Stimulated activated CD4-positive, alpha-beta T cell treated with anti-CD3 and anti-CD28 coated beads, TNF-alpha, amount 100 ng/mL, for 48 hours (primary cell): ENCODE results near the gene GALNT9.

ENCODE experiments used
- DNase-seq, 3 donors: peaks; one replicate each; pipeline ENCODE4 v3.0.0-alpha.2; 2020; ENCODE audit warnings: low read depth in 3 of 3

GALNT9 gene

DNA sequence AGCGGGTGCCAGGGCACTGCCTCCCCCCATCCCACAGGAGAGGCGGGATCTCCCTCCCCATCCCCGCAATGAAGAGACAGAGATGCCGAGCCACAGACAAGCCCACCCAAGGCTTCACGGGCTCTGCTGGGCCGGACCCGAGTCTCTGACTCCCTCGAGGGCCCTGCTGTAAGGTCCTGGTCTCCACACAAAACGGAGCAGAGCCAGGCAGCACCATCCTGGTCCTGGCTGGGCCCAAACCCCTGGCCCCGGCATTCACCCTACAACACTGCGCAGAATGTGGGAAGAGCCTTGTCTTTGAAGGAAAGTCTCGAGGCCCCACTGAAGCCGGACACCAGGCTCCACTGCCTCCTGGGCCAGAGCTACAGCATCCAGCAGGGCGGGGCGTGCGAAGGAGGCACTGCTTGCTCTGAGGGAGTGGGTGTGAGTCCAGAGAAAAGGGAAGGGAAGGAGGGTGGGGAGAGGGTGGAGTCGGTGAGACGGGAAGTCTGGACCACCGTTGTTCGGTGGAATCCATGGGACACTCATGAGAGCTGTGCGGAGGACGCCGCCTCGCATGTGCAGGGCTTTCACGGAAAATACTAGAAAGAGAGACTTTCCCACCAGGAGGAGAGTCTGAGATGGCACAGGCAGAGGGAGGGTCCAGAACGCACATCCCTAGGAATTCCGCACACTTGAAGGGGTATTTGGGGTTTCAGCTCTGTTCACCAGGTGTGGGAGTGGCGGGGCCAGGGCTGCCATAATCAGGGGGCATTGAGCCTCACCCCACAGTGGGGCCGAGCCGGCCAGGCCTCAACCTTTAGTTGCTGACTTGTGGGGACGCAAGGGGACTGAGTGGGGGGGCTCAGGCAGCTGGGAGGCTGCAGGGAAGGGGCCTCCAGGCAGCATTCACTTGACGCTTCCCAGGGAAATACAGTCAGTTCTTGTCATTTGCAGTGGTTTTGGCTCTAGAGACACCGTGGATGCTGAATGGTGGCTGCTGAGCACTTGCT is 36.8 kb downstream of the GALNT9 start:
- DNase-seq, result no peak

DNA sequence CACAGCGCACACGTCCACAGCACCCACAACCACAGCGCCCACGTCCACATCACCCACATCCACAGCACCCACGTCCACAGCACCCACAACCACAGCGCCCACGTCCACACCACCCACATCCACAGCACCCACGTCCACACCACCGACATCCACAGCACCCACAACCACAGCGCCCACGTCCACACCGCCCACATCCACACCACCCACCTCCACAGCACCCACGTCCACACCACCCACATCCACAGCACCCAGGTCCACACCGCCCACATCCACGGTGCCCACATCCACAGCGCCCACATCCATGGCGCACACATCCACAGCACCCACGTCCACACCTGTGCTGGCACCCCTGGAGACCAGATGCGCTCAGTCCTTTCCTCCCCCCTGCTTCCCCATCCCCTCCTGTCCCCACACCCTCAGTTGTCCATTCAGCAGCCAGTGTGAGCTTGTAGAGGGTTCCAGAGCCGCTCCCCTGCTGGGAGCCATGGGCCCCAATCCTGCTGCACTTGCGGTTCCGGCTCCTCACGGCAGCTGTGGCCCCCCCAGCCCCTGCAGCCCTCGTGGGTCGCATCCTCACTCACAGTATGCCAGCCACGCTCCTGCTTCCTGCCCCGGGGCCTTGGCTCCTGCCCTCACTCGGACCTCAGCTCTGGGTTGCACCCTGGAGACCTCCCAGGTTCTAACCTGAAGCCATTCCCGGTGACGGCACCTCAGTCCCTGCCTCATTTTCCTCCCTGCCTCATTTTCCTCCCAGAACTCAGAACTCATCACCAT is 37.8 kb downstream of the GALNT9 start:
- no peak for DNase-seq

DNA sequence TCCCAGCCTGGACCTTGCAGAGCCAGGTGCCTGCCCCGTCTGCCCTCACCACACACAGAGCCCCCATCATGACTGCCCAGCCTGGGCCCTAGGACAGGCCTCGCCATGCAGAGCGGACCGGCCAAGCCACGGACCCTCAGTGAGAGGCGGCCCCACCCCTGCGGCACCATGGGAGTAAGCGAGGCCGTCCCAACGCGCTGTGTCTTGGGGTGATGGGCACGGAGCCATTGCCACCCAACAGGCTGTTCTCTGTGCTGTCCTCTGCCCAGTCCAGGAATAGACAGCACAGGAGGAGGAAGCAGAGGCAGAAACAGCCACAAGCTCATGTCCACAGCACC is 39.2 kb downstream of the GALNT9 start:
- no peak for DNase-seq

DNA sequence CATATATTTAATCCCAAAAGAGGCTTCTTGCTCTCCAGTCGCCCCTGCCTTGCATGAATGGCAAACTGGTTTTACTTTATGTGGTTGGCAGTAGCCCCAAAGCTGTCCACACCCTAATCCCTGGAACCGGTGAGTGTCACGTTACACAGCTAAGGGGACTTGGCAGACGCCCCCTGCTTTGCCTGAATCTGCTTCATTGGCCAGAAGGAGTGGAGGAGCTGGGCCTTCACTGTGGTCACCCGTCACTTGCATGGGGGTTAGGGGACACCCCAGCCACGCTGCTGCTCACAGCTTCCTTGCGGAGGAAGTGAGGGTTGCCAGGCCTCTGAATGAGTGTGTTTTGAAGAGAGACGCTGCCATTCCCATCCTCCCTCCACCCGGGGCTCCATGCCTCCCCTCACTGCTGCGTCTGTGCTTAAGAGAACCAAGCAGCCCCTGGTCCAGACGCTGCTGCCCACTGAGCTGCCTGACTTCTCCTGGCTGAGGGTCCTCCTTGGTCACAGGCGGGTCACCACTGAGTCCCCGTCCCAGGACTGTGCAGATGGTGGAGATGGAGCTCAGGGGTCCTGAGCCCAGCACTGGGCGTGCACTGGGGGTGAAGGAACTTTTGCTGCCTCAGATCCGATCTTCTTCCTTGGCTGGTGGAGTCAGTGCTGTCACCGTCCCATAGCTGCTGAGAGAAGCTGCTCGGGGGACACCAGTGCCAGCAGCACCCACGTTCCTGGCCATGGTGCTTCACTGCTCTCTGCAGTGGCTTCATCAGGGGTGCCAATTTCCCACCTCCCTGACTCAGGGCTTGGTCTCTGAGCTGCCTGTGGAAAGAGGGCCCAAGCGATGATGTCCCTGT is 39.8 kb downstream of the GALNT9 start:
- no peak for DNase-seq

DNA sequence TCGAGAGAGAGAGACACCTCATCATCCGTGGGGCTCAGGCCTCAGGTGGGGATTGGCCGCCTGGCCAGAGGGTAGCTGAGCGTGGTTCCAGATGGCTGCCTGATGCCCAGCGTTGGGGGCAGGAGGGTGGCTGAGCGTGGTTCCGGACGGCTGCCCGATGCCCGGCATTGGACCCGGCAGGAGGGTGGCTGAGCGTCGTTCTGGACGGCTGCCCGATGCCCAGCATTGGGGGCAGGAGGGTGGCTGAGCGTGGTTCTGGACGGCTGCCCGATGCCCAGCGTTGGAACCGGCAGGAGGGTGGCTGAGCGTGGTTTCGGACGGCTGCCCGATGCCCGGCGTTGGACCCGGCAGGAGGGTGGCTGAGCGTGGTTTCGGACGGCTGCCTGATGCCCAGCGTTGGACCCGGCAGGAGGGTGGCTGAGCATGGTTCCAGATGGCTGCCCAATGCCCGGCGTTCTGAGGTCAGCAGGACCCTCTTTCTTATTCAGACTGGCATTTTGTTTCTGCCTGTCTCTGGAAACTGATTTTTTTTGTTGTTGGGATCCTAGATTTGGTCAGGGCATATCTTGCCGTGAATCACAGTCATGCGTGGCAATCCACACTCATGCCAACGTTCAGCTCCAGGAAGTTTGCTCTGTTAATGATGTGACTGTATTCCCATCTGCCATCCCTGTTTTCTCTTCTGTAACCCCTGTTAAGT is 40.7 kb downstream of the GALNT9 start:
- DNase-seq, result no peak

DNA sequence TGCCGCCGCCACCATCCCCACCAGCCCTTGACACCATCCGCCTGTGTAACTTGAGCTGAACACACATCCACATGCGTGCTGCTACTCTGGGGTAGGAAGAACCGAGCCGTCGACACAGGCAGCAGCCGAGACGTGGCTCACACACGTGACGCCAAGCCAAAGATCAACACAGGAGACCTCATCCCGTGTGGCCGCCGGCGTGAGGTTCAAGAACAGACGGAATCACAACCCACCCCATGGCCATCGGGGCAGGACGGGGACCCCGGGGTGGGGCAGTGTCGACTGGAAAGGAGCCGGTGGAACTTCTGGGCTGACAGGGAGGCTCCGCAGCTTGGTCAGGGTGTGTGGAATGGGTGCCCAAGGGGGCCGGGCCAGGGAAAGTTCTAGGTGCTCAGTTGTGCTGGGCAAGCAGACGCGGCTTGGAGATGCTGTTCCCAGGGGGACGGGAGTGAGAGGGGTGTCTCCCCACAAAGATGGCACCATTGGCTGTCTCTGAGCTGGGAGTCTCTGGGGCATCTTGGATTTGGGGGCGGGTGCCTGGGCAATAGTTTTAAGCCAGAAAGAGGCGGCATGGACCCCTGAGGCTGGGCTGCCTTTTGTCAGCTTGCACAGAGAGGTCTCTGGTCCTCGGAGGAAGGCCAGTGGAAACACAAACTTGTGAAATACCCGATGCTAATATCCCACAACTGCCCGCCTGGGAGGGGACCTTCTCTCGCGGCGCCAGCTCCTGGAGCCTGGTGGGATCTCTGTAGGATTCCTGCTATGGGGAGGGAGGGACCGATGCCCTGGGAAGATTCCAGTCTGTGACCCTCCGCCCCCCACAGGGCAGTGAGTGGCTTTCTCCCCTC is 41.8 kb downstream of the GALNT9 start:
- no peak for DNase-seq

DNA sequence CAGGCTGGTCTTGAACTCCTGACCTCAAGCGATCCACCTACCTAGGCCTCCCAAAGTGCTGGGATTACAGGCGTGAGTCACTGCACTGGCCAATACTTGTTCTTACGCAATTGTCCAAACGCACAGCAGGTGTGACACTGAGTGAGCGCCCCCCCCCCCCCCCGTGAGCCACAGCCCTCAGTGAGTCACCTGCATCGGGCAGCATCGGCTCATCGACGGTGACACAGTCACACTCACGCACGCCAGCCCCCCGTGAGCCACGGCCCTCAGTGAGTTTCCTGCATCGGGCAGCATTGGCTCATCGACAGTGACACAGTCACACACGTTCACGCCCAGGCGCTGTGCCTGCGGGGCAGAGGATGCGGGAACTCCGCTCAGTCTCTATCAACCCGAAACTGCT is 42.5 kb downstream of the GALNT9 start:
- DNase-seq, result no peak

DNA sequence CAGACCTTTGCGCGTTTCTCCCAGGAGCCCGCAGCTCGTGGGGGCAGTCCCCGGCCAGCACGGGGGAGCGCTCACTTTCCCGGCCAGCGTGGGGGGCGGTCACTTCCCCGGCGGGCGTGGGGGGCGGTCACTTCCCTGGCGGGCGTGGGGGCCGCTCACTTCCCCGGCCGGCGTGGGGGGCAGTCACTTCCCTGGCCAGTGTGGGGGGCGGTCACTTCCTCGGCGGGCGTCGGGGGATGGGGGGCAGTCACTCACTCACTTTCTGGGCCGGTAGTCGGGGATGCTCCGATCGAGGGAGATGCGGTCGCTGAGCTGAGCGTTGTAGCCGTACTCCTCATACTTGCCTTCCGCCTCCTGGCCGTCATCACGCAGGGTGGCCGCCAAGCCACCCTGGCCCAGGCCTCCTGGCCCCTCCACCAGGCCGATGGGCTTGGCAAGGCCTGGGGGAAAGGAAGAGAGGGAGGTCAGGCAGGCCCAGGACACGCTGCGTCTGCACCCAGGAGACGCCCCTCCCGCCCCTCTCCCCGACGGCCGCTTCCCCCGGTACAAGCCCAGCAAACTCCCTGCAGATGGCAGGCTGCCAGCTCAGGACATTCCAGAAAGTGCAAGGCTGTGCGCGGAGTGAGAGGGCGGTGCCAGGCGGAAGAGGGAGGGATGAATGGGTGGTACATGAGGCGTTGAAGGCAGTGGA is 43.3 kb downstream of the GALNT9 start:
- no peak for DNase-seq

DNA sequence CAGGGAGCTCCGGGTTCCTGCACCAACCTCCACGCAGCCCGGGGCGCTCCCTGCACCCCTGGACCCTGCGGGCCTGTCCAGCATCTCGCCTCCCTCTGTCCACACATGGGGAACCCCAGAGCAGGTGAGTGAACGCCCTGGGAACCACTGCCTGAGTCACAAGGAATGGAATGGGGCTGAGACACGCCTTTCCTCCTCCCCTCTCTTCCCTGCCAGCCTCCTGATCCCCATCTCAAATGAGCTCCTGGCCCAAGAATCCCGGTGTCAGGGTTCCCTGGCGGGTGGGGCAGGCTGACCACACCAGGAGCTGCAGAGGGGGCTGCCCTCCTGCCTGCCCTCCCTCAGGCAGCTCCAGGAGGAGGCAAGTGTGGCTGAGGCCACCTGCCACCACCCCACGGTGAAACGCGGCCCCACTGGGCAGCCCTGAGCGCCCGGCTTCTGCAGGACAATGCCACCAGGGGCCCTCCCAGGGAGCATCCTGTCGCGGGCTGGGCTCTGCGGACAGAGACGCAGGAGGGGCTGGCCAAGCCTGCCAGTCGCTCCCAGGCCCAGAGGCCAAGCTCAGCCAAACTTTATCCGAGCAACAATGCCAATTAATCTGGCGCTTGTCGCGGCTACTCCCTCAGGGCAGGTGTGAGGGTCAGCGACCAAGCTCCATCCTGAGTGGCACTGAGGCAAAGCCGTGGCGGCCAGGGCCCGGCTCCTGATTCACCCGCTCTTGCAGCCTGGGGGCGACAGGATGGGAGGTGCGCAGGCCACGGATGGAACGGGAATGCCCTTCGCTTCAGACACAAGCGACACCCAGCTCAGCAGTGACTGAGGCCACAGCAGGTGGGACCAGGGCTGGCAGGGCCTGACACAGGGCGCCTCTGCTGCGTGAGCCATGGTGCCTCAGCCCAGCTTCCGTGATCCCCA is 44.3 kb downstream of the GALNT9 start:
- no peak for DNase-seq

DNA sequence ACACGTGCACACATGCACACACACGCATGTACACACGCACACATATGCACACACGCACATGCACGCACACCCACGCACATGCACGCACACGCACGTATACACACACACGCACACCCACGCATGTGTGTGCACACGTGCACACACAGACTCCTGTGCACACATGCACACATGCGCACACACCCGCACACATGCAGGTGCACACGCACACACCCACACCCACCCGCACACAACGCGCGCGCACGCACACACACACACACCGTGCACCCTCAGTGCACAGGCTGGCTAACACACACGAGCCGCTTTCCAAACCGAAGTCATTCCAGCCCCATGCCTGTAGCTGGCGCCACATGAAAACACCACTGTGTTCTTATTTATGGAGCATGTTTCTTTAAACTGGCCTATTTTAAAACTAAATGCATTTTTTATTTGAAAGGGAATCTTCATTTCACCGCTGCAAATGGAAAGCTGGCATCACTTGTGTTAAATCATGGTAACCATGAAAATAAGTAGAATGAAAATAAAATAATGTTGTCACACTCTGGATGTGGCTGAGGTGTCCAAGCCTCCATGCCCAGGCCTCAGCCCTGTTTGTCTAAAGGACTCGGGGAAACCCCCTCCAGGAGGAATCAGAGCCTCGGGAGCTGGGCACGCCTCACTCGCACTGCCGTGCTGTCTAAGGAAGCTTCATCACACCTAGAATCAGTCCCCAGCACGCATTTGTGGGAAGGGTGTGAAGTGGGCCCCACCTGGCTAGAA is 45.1 kb downstream of the GALNT9 start:
- no peak for DNase-seq

DNA sequence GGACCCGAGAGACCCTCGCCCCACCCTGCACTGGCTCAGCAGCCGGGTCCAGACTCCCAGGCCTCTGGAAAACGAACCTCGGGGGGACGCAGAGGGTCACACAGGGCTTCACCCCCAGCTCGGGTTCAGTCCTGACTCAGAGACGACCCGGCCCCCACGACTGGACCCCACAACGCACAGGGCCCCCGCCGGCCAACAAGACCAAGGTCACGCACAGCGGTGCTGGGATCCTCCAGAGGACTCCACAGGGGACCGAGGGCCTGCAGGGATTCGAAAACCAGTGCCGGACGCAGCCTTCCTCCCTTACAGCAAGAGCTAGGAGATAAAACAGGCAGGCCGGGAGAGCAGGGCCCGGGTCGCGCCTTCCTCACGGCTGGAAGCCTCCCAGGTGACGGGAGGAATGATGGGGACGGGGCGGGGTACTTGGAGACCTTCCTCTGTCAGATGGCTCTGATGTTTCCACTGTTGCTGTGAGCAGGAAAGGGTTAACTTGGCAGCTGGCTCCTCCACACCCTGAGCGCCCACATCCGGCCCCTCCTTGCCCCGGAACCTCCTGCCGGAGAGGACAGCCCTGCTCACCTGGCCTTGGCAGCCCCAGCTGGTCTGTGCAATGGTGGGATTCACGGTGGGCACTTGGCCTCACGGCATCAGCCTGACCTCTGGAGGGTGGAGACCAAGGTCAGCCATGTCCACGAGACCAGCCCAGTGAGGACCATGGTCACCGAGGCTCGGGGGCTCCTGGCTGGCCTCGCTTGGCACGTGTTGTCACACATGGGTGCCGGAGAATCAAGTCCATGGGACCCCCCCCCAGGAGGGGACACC is 46.2 kb downstream of the GALNT9 start:
- DNase-seq, result peak in 1 of 3 donors; percentile 26

DNA sequence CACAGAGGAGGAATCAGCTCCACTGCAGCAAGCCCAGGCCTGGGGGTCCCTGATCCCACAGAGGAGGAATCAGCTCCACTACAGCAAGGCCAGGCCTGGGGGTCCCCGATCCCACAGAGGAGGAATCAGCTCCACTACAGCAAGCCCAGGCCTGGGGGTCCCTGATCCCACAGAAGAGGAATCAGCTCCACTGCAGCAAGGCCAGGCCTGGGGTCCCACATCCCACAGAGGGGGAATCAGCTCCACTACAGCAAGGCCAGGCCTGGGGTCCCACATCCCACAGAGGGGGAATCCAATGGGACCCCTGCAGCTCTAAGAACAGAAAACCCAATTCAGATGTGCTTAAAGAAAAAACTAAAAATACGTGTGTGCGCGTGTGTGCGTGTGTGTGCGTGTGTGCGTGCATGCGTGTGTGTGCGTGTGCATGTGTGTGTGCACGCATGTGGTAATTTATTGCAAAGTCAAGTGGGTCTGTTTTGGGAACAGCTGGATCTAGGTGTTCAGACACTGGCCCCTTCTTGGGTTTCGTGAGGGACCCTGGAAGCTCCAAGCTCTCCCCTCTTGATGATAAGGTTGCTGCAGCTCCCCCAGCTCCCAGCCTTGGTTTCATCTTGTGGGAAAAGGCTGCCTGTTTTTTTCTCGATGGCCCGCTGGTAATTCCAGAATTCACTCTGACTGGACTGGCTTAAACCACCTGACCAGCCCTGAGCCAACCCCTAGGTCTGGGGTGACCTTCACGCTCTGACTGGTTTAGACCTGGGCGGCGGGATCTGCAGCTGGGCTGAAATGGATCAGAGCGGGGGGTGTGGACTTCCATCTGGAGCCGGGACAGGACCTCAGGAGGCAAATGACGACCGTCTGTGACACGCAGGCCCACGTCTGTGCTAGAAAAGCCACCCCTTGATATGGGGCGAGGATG is 47.1 kb downstream of the GALNT9 start:
- DNase-seq, result no peak

DNA sequence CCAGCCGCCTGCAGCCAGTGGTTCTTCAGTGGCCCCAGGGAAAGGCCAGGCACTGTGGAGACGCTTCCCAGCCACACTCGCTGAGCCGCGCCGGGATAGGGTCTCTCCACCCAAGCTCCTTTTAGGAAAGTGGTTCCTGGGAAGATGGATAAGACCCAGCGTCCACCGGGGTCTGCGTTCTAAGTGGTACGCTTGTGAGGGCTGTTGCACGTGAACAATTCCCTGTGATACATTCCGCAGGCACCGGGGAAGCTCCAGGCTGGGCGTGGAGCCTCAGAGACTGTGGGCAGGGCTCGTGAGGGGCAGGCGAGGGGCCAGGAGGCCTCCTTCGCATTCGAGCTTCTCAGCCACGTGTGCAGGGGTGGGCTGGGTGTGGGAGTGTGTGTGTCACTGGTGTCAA is 48.4 kb downstream of the GALNT9 start:
- no peak for DNase-seq

DNA sequence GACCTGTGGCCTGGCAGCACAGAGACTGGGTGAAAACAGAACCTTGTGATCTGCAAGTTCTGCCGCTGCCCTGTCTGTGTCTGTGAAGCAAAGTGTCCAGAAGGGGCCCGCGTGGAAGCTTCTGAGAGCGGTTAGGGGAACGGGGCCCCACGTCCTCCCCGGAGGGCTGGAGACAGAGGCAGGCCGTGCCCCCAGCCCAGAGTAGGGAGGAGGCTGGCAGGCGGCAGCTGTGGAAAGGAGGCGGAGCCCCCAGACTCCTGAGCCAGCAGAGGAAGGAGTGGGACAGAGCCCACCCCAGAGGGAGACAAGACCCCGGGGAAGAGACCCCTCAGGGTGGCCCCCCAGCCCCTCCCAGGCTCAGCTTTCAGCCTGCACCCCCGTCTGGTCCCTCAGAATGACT is 49.0 kb downstream of the GALNT9 start:
- no peak for DNase-seq

DNA sequence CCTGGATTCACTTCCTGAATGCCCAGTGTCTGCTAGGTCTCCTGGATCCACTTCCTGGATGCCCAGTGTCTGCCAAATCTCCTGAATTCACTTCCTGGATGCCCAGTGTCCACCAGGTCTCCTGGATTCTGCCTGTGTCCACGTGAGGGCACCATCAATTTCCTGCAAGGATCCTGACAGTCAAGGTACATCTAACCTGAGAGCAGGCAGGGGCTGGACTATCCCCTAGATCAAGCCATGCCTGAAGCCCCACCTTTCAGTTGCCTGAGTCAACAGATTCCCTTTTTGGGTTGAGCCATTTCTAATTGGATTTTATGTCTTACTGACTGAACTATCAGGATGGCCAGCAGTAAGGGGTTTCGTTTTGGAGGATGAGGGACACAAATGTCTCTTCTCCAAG is 49.5 kb downstream of the GALNT9 start:
- no peak for DNase-seq
